Measurements from ENCODE around the gene CAMTA2. TPM values are rescaled to one million over a fixed set of nuclear protein-coding genes. Genes with fewer than 3 reads are reported as not detected.
A peak's percentile ranks its signal among the peaks of the same experiment; 100 is the strongest.

The CAMTA2 gene
- total and polyA plus RNA-seq, 9 of the 15 experiments (the other 6 are each of a cell fraction or from before 2014, with no cell fraction given): 0.24 to 25.1 (median 6.3) TPM

DNA sequence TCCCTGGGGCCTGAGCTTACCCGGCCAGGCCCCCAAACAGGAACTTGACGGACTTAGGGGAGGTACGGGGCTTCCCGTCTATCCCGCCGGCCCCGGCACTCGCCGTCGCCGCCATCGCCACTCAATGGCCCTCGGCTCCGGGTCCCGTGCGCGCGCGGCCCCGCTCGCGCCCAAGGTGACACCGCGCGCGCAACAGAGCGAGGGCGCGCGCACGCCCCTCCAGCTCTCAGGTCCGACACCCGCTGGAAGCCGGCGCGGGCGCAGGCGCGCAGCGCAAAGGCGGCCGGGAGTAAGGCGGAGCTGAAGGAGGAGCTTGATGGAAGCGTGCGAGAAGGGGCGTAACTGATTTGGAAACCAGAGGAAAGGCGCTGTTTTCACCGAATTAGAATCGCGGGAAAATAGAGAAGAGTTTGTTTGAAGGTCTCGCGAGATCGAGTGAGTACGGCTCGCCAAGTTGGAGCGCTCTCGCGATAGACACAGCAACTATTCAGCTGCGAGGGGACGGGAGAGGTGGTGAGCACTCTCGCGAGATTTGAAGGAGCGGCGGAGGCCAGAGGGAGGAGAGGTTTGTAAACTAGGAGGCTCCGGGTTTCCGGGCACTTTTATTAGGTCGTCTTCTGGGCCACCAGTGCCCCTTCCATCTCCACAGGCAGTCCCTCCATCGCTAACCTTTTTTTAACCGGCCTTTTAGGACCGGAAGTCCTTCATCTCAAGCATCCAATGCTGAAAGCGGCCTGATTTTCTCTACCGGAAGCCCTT is 47.5 kb downstream of the CAMTA2 start, which contains the start of the genes RNF167 and SLC25A11 (continued):
- TF ChIP-seq, protein P1, sequence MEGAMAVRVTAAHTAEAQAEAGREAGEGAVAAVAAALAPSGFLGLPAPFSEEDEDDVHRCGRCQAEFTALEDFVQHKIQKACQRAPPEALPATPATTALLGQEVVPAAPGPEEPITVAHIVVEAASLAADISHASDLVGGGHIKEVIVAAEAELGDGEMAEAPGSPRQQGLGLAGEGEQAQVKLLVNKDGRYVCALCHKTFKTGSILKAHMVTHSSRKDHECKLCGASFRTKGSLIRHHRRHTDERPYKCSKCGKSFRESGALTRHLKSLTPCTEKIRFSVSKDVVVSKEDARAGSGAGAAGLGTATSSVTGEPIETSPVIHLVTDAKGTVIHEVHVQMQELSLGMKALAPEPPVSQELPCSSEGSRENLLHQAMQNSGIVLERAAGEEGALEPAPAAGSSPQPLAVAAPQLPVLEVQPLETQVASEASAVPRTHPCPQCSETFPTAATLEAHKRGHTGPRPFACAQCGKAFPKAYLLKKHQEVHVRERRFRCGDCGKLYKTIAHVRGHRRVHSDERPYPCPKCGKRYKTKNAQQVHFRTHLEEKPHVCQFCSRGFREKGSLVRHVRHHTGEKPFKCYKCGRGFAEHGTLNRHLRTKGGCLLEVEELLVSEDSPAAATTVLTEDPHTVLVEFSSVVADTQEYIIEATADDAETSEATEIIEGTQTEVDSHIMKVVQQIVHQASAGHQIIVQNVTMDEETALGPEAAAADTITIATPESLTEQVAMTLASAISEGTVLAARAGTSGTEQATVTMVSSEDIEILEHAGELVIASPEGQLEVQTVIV (CRISPR knock-in tag; IDR thresholded peaks at IDR 0.05; ENCODE audit: borderline replicate concordance): no peak
- TF ChIP-seq NFE2L1 (tag; IDR thresholded peaks at IDR 0.05; ENCODE audit: borderline replicate concordance, low read depth) (no peak), SMAD3 (CRISPR knock-in tag; conservative IDR thresholded peaks at IDR 0.05) (no peak), BRF1 (IDR thresholded peaks at IDR 0.05; ENCODE audit: borderline replicate concordance, extremely low read depth, insufficient read length) (no peak), POLR2A (conservative IDR thresholded peaks at IDR 0.05) (peak; percentile 78), L3MBTL2 (IDR thresholded peaks at IDR 0.05) (peak; percentile 51; the same call in 1 of the 2 replicates), KAT7 (CRISPR knock-in tag; IDR thresholded peaks at IDR 0.05; ENCODE audit: borderline replicate concordance) (0 out of 2 replicates have a peak, but pooled peaks have one; percentile 53)
- TF ChIP-seq, protein P2, sequence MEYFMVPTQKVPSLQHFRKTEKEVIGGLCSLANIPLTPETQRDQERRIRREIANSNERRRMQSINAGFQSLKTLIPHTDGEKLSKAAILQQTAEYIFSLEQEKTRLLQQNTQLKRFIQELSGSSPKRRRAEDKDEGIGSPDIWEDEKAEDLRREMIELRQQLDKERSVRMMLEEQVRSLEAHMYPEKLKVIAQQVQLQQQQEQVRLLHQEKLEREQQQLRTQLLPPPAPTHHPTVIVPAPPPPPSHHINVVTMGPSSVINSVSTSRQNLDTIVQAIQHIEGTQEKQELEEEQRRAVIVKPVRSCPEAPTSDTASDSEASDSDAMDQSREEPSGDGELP (CRISPR knock-in tag; IDR thresholded peaks at IDR 0.05; ENCODE audit: borderline replicate concordance): peak; percentile 85; the same call in 1 of the 2 replicates
- TF ChIP-seq, protein P3, sequence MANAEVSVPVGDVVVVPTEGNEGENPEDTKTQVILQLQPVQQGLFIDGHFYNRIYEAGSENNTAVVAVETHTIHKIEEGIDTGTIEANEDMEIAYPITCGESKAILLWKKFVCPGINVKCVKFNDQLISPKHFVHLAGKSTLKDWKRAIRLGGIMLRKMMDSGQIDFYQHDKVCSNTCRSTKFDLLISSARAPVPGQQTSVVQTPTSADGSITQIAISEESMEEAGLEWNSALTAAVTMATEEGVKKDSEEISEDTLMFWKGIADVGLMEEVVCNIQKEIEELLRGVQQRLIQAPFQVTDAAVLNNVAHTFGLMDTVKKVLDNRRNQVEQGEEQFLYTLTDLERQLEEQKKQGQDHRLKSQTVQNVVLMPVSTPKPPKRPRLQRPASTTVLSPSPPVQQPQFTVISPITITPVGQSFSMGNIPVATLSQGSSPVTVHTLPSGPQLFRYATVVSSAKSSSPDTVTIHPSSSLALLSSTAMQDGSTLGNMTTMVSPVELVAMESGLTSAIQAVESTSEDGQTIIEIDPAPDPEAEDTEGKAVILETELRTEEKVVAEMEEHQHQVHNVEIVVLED (CRISPR knock-in tag; IDR thresholded peaks at IDR 0.05): peak; percentile 88
